Peyer's patch (tissue), 4 donors: ENCODE results near the gene CFAP77. TPM values are rescaled to one million over a fixed set of nuclear protein-coding genes. Genes with fewer than 3 reads are reported as not detected.

ENCODE experiments used
- DNase-seq, 3 donors: peaks; one replicate each; pipeline ENCODE4 v3.0.0-alpha.2; 2017 to 2019
- H3K27ac ChIP-seq, 4 donors: fragments of 200-600 bp; sonication (generic); one replicate each; pipeline ENCODE4 v1.5.1; 2016 to 2019
- H3K27me3 ChIP-seq, 2 donors: fragments of 200-600 bp; sonication (generic); one replicate each; pipeline ENCODE4 v1.5.1; 2019
- H3K36me3 ChIP-seq, 3 donors: fragments of 200-600 bp; sonication (generic); one replicate each; pipeline ENCODE4 v1.5.1; 2016 to 2019
- H3K4me1 ChIP-seq, 4 donors: fragments of 200-600 bp; sonication (generic); one replicate each; pipeline ENCODE4 v1.5.1; 2016 to 2019
- H3K4me3 ChIP-seq, 4 donors: fragments of 200-600 bp; sonication (generic); 1 replicate in 3 of 4; 2 replicates in 1 of 4; pipeline ENCODE4 v1.5.1; 2016 to 2019; ENCODE audit warnings: mild to moderate bottlenecking in 1 of 4
- H3K9me3 ChIP-seq, 4 donors: fragments of 200-600 bp; sonication (generic); one replicate each; pipeline ENCODE4 v1.5.1; 2016 to 2019; ENCODE audit warnings: mild to moderate bottlenecking in 1 of 4
- POLR2A ChIP-seq, 2 donors: fragments of 450-650 bp; IDR thresholded peaks; one replicate each; pipeline ENCODE4 v1.5.1; 2017; ENCODE audit warnings: antibody characterized with exemption in 2 of 2, mild to moderate bottlenecking in 2 of 2, moderate library complexity in 2 of 2
- total RNA-seq, 4 donors: library from RNA; depleted of rRNA; stranded (reverse); fragments of >200 nt; gene quantifications; one replicate each; pipeline ENCODE4 v1.1.0, GENCODE V29; 2016
- TF ChIP-seq, protein P1 (sequence below), 6 experiments: fragments of 450-650 bp in 4 of 6; fragments of 200-600 bp in 2 of 6; sonication (generic) in 1 of 6; IDR thresholded peaks; one replicate each; pipeline ENCODE4 v1.5.1; 2017 to 2019; ENCODE audit warnings: antibody characterized with exemption in 6 of 6, mild to moderate bottlenecking in 3 of 6, moderate library complexity in 1 of 6

Gene CFAP77
- total RNA-seq, 4 donors from 2014 or later = not detected

DNA sequence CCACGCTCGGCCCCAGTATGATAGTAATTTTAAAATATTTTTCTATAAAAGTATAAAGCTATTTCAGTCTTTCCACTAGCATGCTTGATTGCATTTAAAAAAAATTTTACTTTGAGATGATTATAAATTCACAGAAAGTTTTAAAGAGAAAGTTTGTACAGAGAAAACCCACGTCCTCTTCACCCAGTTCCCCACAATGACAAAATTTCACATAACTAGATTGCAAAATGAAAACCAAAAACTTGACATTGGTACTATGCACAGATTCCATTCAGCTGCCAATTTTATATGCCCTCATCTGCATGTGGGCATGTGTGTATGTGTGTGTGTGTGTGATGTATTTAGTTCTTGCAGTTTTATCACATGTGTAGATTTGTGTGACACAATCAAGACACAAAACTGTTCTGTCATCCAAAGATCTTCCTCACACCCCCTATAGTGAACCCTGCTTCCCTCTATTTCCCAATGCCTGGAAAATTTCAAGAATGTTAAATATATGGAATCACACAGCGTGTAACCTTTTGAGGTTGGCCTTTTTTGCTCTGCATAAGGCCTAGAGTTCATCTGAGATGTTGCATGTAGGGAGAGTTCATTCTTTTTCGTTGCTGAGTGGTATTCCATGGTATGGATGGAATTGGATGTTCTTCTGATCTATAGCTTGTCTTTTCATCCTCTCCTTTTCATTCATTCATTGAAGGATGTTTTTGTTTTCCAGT lies 115.5 kb downstream of the CFAP77 start:
- H3K27me3 ChIP-seq = no peaks in the 10 kb centered on the region
- H3K4me3 ChIP-seq = no peak overlapping the region
- no peak overlapping the region for H3K27ac ChIP-seq
- TF ChIP-seq POLR2A (IDR thresholded peaks at IDR 0.05) = no peak
- TF ChIP-seq, protein P1, sequence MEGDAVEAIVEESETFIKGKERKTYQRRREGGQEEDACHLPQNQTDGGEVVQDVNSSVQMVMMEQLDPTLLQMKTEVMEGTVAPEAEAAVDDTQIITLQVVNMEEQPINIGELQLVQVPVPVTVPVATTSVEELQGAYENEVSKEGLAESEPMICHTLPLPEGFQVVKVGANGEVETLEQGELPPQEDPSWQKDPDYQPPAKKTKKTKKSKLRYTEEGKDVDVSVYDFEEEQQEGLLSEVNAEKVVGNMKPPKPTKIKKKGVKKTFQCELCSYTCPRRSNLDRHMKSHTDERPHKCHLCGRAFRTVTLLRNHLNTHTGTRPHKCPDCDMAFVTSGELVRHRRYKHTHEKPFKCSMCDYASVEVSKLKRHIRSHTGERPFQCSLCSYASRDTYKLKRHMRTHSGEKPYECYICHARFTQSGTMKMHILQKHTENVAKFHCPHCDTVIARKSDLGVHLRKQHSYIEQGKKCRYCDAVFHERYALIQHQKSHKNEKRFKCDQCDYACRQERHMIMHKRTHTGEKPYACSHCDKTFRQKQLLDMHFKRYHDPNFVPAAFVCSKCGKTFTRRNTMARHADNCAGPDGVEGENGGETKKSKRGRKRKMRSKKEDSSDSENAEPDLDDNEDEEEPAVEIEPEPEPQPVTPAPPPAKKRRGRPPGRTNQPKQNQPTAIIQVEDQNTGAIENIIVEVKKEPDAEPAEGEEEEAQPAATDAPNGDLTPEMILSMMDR (IDR thresholded peaks at IDR 0.05) = no peak
- no peaks in the 10 kb centered on the region for H3K4me1 ChIP-seq
- H3K36me3 ChIP-seq = no peaks in the 10 kb centered on the region
- no peak for DNase-seq
- no peaks in the 10 kb centered on the region for H3K9me3 ChIP-seq

DNA sequence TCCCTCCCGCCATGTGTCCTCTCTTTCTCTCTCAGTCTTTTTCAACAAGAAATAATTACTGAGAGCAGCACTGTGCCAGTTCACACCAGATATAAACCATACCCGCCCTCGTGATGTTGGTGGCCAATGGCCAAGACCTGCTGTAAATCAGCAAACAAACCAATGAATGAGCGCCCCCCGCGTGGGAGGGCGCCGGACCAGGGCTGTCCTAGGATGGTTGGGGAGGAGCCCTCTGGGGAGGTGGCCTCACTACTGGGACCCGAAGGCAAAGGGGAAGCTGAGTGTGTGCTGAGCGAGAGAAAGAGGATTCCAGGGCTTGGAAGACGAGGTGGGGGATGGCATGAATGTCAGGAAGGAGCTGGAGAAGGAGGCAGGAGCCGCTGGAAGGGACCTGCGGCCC lies 121.2 kb downstream of the CFAP77 start:
- Histone ChIP-seq H3K36me3 (no peaks in the 10 kb centered on the region), H3K27ac (no peak overlapping the region), H3K9me3 (no peaks in the 10 kb centered on the region), H3K4me3 (no peak overlapping the region), H3K4me1 (no peaks in the 10 kb centered on the region), H3K27me3 (no peaks in the 10 kb centered on the region)
- DNase-seq = no peak
- TF ChIP-seq, protein P1 (IDR thresholded peaks at IDR 0.05) = no peak
- TF ChIP-seq POLR2A (IDR thresholded peaks at IDR 0.05) = no peak

DNA sequence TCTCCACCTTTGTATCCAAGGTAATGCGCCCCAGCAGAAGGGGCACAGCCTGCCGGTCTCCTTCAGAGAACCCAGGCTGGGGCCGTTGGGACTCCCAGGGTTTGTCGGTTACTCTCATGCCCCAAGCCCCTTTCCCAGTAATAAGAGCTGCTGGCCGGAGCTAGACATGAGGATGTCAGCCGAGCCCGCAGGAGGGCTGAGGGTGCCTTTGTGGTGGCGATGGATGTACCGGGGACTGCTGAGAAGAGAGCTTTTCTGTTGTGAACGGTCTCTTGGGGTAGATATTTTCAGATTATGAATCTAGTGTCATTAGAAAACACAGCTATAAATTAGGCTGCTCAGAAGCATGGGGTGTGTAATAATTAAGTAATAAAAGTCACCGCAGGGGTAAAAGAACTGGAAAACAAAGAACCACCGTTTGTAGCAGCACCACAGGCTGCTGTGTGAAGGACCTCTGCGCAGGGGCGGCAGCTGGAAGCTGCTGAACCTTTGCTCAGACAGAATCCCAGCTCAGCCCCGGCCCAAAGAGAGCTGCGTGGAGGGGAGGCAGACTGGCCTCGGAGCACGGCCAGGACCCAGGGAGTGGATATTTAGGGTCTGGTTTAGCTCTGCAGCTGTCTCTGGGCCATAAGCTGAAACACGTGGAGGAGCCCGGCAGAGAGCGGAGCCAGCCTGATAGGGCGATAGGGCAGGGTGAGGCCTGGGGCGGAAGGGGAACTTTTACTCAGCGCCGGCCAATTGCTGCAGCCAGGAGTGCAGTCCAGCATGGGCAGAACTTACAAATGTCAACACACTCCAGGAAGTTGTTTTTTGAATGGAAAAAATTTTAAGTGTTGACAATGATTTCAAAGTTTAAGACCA lies 121.9 kb downstream of the CFAP77 start:
- no peak for DNase-seq
- H3K27me3 ChIP-seq = no peaks in the 10 kb centered on the region
- H3K27ac ChIP-seq = no peak overlapping the region
- no peaks in the 10 kb centered on the region for H3K36me3 ChIP-seq
- no peaks in the 10 kb centered on the region for H3K9me3 ChIP-seq
- H3K4me1 ChIP-seq = no peaks in the 10 kb centered on the region
- TF ChIP-seq, protein P1 (IDR thresholded peaks at IDR 0.05) = no peak
- TF ChIP-seq POLR2A (IDR thresholded peaks at IDR 0.05) = no peak
- no peak overlapping the region for H3K4me3 ChIP-seq

DNA sequence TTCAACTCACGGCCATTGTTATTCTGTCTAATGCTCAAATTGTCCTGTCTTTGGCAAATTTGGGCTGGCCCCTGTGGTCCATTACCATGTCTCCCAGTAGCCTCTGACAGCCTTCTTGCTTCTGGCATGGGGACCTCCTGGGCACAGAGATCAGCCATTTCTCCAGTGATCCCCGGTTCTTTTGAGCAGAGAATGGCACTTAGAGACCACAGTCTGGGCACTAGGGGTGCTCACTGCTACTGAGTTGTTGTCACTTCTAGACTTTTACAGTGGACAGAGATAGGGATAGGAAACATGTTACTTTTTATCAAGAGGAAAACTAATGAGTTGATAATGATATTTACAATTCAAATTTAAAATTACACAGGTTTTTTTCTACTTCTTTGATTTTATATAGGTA lies 124.8 kb downstream of the CFAP77 start:
- no peak for DNase-seq
- TF ChIP-seq, protein P1 (IDR thresholded peaks at IDR 0.05) = no peak
- no peak for TF ChIP-seq POLR2A (IDR thresholded peaks at IDR 0.05)
- Histone ChIP-seq H3K36me3 (no peaks in the 10 kb centered on the region), H3K27me3 (no peaks in the 10 kb centered on the region), H3K4me1 (no peaks in the 10 kb centered on the region), H3K27ac (no peak overlapping the region), H3K4me3 (no peak overlapping the region), H3K9me3 (no peaks in the 10 kb centered on the region)

DNA sequence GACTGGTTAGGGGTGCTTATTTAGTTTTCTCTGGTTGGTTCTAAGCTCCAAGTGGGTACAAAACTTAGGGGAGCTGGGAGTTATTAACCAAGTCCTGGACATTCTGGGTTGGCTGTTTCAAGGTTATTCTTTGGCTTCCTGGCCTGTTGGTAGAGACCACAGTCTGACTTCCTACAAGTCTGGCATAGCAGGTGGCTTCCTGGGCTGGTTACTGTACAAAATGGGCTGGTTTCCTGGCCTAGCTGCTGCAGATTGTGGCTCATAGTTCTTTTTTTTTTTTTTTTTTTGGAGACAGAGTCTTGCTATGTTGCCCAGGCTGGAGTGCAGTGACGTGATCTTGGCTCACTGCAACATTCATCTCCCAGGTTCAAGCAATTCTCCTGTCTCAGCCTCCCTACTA lies 126.1 kb downstream of the CFAP77 start:
- no peaks in the 10 kb centered on the region for H3K4me1 ChIP-seq
- H3K27ac ChIP-seq = no peak overlapping the region
- no peaks in the 10 kb centered on the region for H3K27me3 ChIP-seq
- DNase-seq = no peak
- no peaks in the 10 kb centered on the region for H3K9me3 ChIP-seq
- H3K36me3 ChIP-seq = no peaks in the 10 kb centered on the region
- TF ChIP-seq POLR2A (IDR thresholded peaks at IDR 0.05) = no peak
- TF ChIP-seq, protein P1 (IDR thresholded peaks at IDR 0.05) = no peak
- no peak overlapping the region for H3K4me3 ChIP-seq
